LNCaP clone FGC (cell line): ENCODE measurements around the gene SRXN1.

ENCODE experiments used
- DNase-seq: peaks from one replicate; pipeline ENCODE4 v3.0.0-alpha.2; 2011; ENCODE audit warnings: low read depth
- H3K4me3 ChIP-seq: 2 replicates; pipeline ENCODE4 v1.5.1; 2011; ENCODE audit warnings: mild to moderate bottlenecking, low read depth, low read length, control low read depth
- CTCF ChIP-seq: IDR thresholded peaks from 2 replicates; pipeline ENCODE4 v1.5.1; 2012; ENCODE audit warnings: mild to moderate bottlenecking; ENCODE audit not compliant: control insufficient read depth, insufficient read depth; ENCODE audit errors: extremely low read depth

The SRXN1 gene

DNA sequence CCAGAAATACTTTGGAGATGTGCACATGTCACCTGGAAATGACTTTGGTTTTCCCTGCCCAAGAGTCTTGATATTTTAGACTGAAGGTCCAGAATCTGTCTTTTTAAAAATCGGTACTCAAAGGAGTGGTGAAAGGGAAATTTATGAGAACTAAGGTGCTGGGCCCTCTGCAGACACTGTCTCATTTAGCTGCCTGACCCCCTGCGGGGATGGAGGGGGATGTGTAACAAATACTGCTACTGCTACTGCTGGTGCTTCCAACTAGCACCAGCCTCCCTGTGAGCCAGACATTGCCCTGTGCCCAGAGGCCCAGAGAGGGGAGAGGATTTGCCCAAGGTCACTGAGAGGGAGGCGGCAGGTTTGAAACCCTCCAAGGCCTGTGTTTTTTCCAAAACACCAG, 15.6 kb upstream of the SRXN1 start:
- TF ChIP-seq CTCF = no peak
- no peak for DNase-seq

GRCh38 chr20:668050-668449, 15.1 kb upstream of the SRXN1 start:
- H3K4me3 ChIP-seq = no peak overlapping the region
- DNase-seq = no peak
- no peak for TF ChIP-seq CTCF

More for the DNA sequence above, 15.6 kb upstream of the SRXN1 start:
- no peak overlapping the region for H3K4me3 ChIP-seq

DNA sequence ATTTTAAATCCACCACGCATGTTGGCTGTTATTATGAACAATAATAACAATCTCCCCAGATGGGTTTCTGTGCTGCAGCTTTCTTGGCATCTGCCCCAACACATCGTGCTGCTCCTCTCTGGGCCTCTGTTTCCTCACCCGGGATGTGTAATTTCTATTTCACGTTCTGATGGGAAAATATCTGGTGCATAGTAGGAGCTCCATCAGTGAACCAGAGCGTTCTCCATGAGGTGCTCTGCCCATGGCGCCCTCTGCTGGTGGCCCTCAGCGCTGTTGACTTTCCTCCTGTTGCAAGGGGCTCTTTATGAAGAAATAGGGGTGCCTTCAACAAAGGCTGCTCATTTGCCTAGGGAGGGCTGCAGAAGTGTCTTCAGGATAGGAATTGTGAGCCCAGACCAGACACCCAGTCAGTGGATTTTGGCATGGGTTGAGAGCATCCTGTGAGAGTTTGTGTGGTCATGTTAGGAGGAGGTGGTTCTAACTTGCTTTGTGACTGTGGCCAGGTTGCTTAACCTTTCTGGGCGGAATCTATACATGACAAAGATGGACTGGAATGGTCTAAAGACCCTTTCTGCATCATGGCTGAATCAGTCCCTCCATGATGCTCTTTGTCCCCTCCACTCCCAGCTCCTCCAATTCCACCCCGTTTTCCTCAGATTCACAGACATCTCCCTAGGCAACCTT, 14.5 kb upstream of the SRXN1 start:
- TF ChIP-seq CTCF = peak; percentile 71
- no peak overlapping the region for H3K4me3 ChIP-seq
- no peak for DNase-seq

DNA sequence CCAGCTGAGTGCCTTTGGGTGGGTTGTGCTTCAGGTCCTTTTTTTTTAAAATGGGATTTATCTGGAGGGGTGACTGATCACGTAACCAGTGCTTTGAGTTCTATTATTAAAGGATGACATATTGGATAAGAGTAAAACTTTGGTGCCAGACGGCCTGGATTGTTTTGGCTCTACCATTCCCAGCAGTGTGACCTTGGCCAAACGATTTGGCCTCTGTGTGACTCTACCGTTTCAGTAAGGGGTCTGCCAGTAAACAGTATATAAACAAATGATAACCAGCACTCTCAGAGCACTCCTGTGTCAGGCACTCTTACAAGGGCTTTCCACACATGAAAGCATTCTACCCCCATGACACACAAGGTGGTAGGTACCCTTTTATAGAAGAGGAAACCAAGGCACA, 13.9 kb upstream of the SRXN1 start:
- no peak overlapping the region for H3K4me3 ChIP-seq
- TF ChIP-seq CTCF = no peak
- no peak for DNase-seq

GRCh38 chr20:665276-665675, 12.3 kb upstream of the SRXN1 start:
- DNase-seq = no peak
- H3K4me3 ChIP-seq = no peak overlapping the region
- TF ChIP-seq CTCF = no peak

- DNase-seq = no peak
- no peak overlapping the region for H3K4me3 ChIP-seq
- TF ChIP-seq CTCF = no peak
Observed at GRCh38 chr20:664576-664975, 11.6 kb upstream of the SRXN1 start.

- no peak overlapping the region for H3K4me3 ChIP-seq
- TF ChIP-seq CTCF = no peak
- no peak for DNase-seq
Observed at GRCh38 chr20:664151-664550, 11.2 kb upstream of the SRXN1 start.
